HepG2 (cell line): ENCODE measurements around the gene CLDND2. TPM values are rescaled to one million over a fixed set of nuclear protein-coding genes. Genes with fewer than 3 reads are reported as not detected.
A peak's percentile ranks its signal among the peaks of the same experiment; 100 is the strongest.

Experiments
- EED ChIP-seq: sonication (generic); formaldehyde crosslinking; IDR thresholded peaks from 2 replicates; pipeline ENCODE4 v1.5.0; 2020; ENCODE audit warnings: mild to moderate bottlenecking, missing genetic modification reagents
- POLR2A ChIP-seq, 2 experiments: IDR thresholded peaks; 2 replicates each; pipeline ENCODE4 v1.6.1; 2011; ENCODE audit warnings: low read depth in 2 of 2, low read length in 2 of 2, mild to moderate bottlenecking in 1 of 2, moderate library complexity in 1 of 2; ENCODE audit not compliant: insufficient read depth in 1 of 2
- RBM39 ChIP-seq: fragments of 200-400 bp; formaldehyde crosslinking; IDR thresholded peaks from one replicate; pipeline ENCODE4 v1.6.1; 2018; ENCODE audit warnings: antibody characterized with exemption, mild to moderate bottlenecking, low read depth, low read length; ENCODE audit not compliant: poor library complexity, severe bottlenecking
- ZEB1 ChIP-seq: IDR thresholded peaks from 2 replicates; pipeline ENCODE4 v1.6.1; 2012; ENCODE audit warnings: mild to moderate bottlenecking, low read depth, inconsistent platforms; ENCODE audit not compliant: insufficient replicate concordance
- ZNF350 ChIP-seq: sonication (generic); formaldehyde crosslinking; IDR thresholded peaks from 2 replicates; pipeline ENCODE4 v1.4.0; 2020; ENCODE audit warnings: mild to moderate bottlenecking, low read depth, missing genetic modification reagents, borderline replicate concordance
- ZNF674 ChIP-seq: sonication (generic); formaldehyde crosslinking; IDR thresholded peaks from 2 replicates; pipeline ENCODE4 v1.5.0; 2020; ENCODE audit warnings: low read depth, mild to moderate bottlenecking, missing genetic modification reagents
- ZNF891 ChIP-seq: sonication (generic); formaldehyde crosslinking; IDR thresholded peaks from 2 replicates; pipeline ENCODE4 v1.5.0; 2020; ENCODE audit warnings: mild to moderate bottlenecking, missing genetic modification reagents
- ZZZ3 ChIP-seq: sonication (generic); formaldehyde crosslinking; IDR thresholded peaks from 2 replicates; pipeline ENCODE4 v1.4.0; 2020; ENCODE audit warnings: missing genetic modification reagents, mild to moderate bottlenecking, borderline replicate concordance
- polyA plus RNA-seq, 8 experiments: library from polyadenylated mRNA; depleted of rRNA in 3 of 8; stranded (reverse) in 7 of 8; unstranded in 1 of 8; fragments of >200 nt; fragmentation: Illumina TruSeq in 4 of 8; extraction: Trizol in 4 of 8; gene quantifications; 2 replicates each; pipeline versions ENCODE4 v1.2.1 to v1.2.3, GENCODE V29; 2011 to 2016; ENCODE audit warnings: low read depth in 4 of 8, missing spikeins in 1 of 8, mixed read lengths in 1 of 8; ENCODE audit not compliant: insufficient read depth in 1 of 8
- total RNA-seq, 5 experiments: library from RNA; depleted of rRNA; stranded (reverse); fragments of >200 nt; fragmentation: Illumina TruSeq; extraction: Trizol; gene quantifications; 2 replicates each; pipeline ENCODE4 v1.2.3, GENCODE V29; 2016; ENCODE audit warnings: low read depth in 1 of 5
- TF ChIP-seq, protein P1 (sequence below): sonication (generic); formaldehyde crosslinking; IDR thresholded peaks from 2 replicates; pipeline ENCODE4 v1.4.0; 2020; ENCODE audit warnings: missing genetic modification reagents, low read depth, mild to moderate bottlenecking, borderline replicate concordance
- TF ChIP-seq, protein P2 (sequence below): sonication (generic); formaldehyde crosslinking; IDR thresholded peaks from 2 replicates; pipeline ENCODE4 v1.4.0; 2020; ENCODE audit warnings: missing genetic modification reagents
- TF ChIP-seq, protein P3 (sequence below): fragments of 450-650 bp; IDR thresholded peaks from 2 replicates; pipeline ENCODE4 v1.6.1; 2016
- TF ChIP-seq, protein P4 (sequence below): sonication (generic); formaldehyde crosslinking; IDR thresholded peaks from 2 replicates; pipeline ENCODE4 v1.8.1; 2023; ENCODE audit warnings: mild to moderate bottlenecking, moderate library complexity, missing genetic modification reagents
- TF ChIP-seq, protein P5 (sequence below): IDR thresholded peaks from 2 replicates; pipeline ENCODE4 v1.6.1; 2012; ENCODE audit warnings: inconsistent platforms
- TF ChIP-seq, protein P6 (sequence below): sonication (generic); formaldehyde crosslinking; IDR thresholded peaks from 2 replicates; pipeline ENCODE4 v1.4.0; 2020; ENCODE audit warnings: mild to moderate bottlenecking, missing genetic modification reagents
- TF ChIP-seq, protein P7 (sequence below): IDR thresholded peaks from 2 replicates; pipeline ENCODE4 v1.6.1; 2016; ENCODE audit warnings: missing genetic modification reagents, missing compliant biosample characterization
- TF ChIP-seq, protein P8 (sequence below): sonication (generic); formaldehyde crosslinking; IDR thresholded peaks from 2 replicates; pipeline ENCODE4 v1.4.0; 2020; ENCODE audit warnings: mild to moderate bottlenecking, missing genetic modification reagents

CLDND2 gene
- total and polyA plus RNA-seq, 2 of the 13 experiments (the other 11 are each of a cell fraction or from before 2014, with no cell fraction given), result 0.84 to 1.8 TPM

DNA sequence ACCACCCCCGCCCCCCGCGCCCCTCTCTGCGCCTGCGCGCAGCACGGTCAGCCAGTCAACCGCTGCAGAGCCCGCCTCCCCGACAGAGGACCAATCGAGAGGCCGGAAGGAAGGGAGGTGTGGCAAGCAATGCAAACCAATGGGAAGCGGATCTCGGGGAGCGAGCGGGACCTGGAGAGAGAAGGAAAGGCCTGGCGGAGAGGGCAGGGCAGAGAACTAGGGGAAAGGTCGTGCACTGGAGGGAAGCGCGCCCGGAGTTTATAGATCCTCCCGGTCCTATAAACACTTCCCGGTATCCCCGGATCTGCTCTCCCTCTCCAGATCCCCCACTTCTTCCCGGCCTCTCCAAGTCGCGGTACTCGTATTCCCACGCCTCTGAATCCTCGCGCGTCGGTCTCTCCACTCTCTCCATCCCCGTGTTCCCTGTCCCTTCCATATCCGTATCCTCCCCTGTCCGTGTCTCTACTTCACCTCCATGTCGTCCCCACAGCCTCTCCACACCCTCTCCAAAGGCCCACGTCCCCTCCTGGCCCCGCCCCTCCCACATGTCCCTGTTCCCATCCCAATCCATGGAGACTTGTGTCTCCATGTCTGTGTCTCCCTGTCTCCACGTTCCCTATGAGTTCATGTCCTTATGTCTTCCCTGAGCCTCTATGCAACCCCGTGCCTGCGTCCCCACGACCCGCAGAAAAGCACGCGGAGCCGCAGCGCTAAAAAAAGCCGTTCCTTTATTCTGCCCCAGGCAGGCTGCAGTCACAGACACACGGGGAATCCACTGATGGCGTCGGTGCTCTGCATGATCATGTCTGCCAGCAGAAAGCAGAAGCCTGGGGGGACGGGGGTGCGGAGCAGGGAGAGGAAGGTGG lies 2.2 kb downstream of the CLDND2 start (continued):
- no peak for TF ChIP-seq ZNF674
- TF ChIP-seq EED (CRISPR knock-in tag), result peak; percentile 67; the same call in 1 of the 2 replicates
- TF ChIP-seq, protein P1, sequence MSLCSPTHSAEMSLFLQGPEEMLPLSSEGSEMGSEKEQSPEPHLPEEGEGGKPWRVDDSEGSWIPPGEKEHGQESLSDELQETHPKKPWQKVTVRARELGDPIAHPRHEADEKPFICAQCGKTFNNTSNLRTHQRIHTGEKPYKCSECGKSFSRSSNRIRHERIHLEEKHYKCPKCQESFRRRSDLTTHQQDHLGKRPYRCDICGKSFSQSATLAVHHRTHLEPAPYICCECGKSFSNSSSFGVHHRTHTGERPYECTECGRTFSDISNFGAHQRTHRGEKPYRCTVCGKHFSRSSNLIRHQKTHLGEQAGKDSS (CRISPR knock-in tag), result no peak
- TF ChIP-seq, protein P2, sequence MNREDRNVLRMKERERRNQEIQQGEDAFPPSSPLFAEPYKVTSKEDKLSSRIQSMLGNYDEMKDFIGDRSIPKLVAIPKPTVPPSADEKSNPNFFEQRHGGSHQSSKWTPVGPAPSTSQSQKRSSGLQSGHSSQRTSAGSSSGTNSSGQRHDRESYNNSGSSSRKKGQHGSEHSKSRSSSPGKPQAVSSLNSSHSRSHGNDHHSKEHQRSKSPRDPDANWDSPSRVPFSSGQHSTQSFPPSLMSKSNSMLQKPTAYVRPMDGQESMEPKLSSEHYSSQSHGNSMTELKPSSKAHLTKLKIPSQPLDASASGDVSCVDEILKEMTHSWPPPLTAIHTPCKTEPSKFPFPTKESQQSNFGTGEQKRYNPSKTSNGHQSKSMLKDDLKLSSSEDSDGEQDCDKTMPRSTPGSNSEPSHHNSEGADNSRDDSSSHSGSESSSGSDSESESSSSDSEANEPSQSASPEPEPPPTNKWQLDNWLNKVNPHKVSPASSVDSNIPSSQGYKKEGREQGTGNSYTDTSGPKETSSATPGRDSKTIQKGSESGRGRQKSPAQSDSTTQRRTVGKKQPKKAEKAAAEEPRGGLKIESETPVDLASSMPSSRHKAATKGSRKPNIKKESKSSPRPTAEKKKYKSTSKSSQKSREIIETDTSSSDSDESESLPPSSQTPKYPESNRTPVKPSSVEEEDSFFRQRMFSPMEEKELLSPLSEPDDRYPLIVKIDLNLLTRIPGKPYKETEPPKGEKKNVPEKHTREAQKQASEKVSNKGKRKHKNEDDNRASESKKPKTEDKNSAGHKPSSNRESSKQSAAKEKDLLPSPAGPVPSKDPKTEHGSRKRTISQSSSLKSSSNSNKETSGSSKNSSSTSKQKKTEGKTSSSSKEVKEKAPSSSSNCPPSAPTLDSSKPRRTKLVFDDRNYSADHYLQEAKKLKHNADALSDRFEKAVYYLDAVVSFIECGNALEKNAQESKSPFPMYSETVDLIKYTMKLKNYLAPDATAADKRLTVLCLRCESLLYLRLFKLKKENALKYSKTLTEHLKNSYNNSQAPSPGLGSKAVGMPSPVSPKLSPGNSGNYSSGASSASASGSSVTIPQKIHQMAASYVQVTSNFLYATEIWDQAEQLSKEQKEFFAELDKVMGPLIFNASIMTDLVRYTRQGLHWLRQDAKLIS, result peak; percentile 56
- TF ChIP-seq POLR2A (IDR thresholded peaks at IDR 0.05; ENCODE audit: insufficient read depth in 1 of 2, low read depth in 2 of 2, low read length in 2 of 2), result peak; percentile 92 to 99
- no peak for TF ChIP-seq ZNF350 (CRISPR knock-in tag)
- TF ChIP-seq, protein P3, sequence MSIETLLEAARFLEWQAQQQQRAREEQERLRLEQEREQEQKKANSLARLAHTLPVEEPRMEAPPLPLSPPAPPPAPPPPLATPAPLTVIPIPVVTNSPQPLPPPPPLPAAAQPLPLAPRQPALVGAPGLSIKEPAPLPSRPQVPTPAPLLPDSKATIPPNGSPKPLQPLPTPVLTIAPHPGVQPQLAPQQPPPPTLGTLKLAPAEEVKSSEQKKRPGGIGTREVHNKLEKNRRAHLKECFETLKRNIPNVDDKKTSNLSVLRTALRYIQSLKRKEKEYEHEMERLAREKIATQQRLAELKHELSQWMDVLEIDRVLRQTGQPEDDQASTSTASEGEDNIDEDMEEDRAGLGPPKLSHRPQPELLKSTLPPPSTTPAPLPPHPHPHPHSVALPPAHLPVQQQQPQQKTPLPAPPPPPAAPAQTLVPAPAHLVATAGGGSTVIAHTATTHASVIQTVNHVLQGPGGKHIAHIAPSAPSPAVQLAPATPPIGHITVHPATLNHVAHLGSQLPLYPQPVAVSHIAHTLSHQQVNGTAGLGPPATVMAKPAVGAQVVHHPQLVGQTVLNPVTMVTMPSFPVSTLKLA, result no peak
- no peak for TF ChIP-seq ZZZ3 (CRISPR knock-in tag)
- TF ChIP-seq, protein P4, sequence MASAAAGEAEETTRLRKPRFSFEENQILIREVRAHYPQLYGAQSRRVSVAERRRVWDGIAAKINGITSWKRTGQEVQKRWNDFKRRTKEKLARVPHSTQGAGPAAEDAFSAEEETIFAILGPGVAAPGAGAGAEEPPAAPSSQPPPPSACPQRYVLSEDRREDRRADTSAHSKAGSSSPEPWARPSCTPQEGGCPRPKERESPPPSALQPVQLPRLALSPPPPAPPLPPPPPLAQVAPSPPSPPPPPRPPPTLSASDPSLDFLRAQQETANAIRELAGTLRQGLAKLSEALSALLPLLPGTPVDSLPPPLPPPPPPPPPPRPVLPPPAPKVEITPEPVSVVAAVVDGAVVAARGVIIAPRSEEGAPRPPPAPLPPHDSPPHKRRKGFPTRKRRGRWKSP, result peak; percentile 34; the same call in 1 of the 2 replicates
- no peak for TF ChIP-seq RBM39
- TF ChIP-seq ZNF891 (CRISPR knock-in tag), result 0 out of 2 replicates have a peak, but pooled peaks have one; percentile 52
- TF ChIP-seq, protein P5, sequence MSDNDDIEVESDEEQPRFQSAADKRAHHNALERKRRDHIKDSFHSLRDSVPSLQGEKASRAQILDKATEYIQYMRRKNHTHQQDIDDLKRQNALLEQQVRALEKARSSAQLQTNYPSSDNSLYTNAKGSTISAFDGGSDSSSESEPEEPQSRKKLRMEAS, result peak; percentile 17; the same call in 1 of the 2 replicates
- TF ChIP-seq, protein P6, sequence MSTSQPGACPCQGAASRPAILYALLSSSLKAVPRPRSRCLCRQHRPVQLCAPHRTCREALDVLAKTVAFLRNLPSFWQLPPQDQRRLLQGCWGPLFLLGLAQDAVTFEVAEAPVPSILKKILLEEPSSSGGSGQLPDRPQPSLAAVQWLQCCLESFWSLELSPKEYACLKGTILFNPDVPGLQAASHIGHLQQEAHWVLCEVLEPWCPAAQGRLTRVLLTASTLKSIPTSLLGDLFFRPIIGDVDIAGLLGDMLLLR (CRISPR knock-in tag), result 0 out of 2 replicates have a peak, but pooled peaks have one; percentile 50
- TF ChIP-seq, protein P7, sequence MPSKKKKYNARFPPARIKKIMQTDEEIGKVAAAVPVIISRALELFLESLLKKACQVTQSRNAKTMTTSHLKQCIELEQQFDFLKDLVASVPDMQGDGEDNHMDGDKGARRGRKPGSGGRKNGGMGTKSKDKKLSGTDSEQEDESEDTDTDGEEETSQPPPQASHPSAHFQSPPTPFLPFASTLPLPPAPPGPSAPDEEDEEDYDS, result peak; percentile 85
- TF ChIP-seq, protein P8, sequence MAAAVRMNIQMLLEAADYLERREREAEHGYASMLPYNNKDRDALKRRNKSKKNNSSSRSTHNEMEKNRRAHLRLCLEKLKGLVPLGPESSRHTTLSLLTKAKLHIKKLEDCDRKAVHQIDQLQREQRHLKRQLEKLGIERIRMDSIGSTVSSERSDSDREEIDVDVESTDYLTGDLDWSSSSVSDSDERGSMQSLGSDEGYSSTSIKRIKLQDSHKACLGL (CRISPR knock-in tag), result no peak
- TF ChIP-seq ZEB1, result peak; percentile 45
